Thoracic aorta endothelial cell (primary cell): Measurements from ENCODE around the gene APC2. TPM values are rescaled to one million over a fixed set of nuclear protein-coding genes. Genes with fewer than 3 reads are reported as not detected.

Experiments
- total RNA-seq: library from RNA; depleted of rRNA; stranded (reverse); fragments of >200 nt; gene quantifications from 2 replicates; pipeline ENCODE4 v1.2.3, GENCODE V29; 2012

The APC2 gene, protein sequence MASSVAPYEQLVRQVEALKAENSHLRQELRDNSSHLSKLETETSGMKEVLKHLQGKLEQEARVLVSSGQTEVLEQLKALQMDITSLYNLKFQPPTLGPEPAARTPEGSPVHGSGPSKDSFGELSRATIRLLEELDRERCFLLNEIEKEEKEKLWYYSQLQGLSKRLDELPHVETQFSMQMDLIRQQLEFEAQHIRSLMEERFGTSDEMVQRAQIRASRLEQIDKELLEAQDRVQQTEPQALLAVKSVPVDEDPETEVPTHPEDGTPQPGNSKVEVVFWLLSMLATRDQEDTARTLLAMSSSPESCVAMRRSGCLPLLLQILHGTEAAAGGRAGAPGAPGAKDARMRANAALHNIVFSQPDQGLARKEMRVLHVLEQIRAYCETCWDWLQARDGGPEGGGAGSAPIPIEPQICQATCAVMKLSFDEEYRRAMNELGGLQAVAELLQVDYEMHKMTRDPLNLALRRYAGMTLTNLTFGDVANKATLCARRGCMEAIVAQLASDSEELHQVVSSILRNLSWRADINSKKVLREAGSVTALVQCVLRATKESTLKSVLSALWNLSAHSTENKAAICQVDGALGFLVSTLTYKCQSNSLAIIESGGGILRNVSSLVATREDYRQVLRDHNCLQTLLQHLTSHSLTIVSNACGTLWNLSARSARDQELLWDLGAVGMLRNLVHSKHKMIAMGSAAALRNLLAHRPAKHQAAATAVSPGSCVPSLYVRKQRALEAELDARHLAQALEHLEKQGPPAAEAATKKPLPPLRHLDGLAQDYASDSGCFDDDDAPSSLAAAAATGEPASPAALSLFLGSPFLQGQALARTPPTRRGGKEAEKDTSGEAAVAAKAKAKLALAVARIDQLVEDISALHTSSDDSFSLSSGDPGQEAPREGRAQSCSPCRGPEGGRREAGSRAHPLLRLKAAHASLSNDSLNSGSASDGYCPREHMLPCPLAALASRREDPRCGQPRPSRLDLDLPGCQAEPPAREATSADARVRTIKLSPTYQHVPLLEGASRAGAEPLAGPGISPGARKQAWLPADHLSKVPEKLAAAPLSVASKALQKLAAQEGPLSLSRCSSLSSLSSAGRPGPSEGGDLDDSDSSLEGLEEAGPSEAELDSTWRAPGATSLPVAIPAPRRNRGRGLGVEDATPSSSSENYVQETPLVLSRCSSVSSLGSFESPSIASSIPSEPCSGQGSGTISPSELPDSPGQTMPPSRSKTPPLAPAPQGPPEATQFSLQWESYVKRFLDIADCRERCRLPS (N-terminal part only)
- total RNA-seq: 0.07 and 0.13 TPM in 2 replicates

GRCh38 chr19:1449467-1450442, at the start of gene APC2:
Gene APC2 (plus strand): TSS chr19:1450121. CDS start chr19:1453002, 2,881 bp downstream.

GRCh38 chr19:1401138-1401888, 48.6 kb upstream of the APC2 start, which contains the start of gene GAMT:
Gene GAMT (minus strand): TSS chr19:1401542. CDS start chr19:1401476, 66 bp downstream.

DNA sequence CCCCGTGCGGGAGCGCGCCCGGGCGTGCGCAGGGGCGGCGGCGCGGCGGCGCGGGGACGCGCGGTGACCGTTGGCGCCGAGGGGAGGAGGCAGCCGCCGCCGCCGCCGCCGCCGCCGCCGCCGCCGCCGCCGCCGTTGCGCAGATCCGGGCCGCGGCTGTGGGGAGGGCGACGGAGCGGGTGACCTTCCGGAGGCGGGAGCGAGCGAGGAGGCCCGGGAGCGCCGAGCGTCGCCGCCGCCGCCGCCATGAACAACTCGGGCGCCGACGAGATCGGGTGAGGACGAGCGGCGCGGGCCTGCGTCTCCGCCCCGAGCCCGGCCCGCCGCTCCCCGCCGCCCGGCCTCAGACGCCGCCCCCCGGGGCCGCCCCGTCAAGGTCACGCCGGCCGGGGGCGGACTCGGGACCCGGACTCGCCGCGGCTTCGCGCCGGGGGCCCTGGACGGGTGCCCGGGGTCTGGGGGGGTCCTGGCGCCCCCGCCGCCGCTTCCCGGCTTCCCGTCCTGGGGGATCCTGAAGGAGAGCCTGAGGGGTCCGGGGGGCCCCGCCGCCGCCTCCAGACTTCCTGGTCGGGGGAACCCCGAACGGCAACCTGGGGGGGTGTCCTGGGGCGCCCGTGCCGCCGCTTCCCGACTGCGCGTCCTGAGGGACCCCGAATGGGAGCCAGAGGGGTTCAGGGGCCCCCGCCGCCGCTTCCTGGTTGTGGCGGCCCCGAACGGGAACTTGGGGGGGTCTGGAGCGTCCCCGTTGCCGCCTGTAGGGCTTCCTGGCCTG, 42.2 kb upstream of the APC2 start, which contains the start of gene DAZAP1:
Gene DAZAP1, plus strand, starts transcription at position 59 of the 772 bp plus-strand sequence. Its CDS starts 188 bp downstream, at position 247.

GRCh38 chr19:1438035-1438932, 11.6 kb upstream of the APC2 start, which contains the start of gene RPS15:
Gene RPS15 (plus strand): TSS chr19:1438396. CDS start chr19:1438426, 30 bp downstream.

DNA sequence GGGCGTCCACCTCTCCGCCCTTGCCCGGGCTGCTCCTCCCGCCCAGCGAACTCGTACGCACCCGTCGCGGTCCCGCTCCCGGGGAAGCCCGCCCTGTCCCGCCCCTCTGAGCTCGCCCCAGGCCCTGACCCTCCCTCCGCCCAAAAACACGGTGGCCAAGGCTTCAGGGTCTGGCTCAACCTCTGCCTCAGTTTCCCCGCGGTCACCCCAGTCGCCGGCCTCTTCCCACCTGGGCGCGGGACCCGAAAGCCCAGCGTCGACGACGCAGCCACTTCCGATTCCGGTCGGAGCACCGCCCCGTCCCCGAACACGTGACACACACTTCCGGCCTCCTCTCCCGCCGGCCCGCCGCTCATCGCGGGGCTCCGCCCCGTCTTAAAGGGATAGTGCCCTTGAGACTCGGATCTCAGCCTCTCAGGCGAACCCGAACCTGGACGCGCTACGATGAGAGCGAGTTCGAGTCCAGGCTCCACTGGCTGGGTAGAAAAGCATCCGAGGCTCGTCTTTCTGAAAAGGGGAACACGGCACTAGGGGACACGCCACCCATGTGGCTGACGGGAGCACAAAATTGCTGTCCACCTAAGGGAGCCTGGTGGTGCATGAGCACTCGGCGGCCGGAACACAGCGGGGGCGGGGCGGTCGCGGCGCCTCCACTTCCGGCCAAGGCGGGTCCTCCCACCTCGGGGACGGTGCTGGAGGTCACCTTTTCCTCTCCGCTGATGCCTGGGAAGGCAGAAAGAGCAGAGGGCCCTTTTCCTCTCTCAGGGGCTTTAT, 29.2 kb downstream of the APC2 start, which contains the start of gene C19orf25:
Gene C19orf25, minus strand, starts transcription at position 282 of the 774 bp plus-strand sequence. CDS start 312 bp downstream, outside the sequence.

GRCh38 chr19:1490311-1491113, 40.6 kb downstream of the APC2 start, which contains the start of gene PCSK4:
Gene PCSK4 (minus strand): TSS chr19:1490350. CDS start chr19:1490346, 4 bp downstream.

GRCh38 chr19:1491114-1491848, 41.4 kb downstream of the APC2 start, which contains the start of gene REEP6:
Gene REEP6 (plus strand): TSS chr19:1491181. CDS start chr19:1491270, 89 bp downstream.

GRCh38 chr19:1512671-1513498, 63.0 kb downstream of the APC2 start, which contains the start of gene ADAMTSL5:
Gene ADAMTSL5 (minus strand): TSS chr19:1513019. CDS start chr19:1510943, 2,076 bp downstream.

Other genes starting within 250 kb of the APC2 start
- gene STK11, start 244.3 kb upstream of the APC2 start, total RNA-seq: 68.5 and 75.7 TPM in 2 replicates
- gene CBARP, start 212.1 kb upstream of the APC2 start, total RNA-seq: 3.1 and 3.8 TPM in 2 replicates
- gene ATP5F1D, start 208.4 kb upstream of the APC2 start, total RNA-seq: 21.3 and 23.3 TPM in 2 replicates
- gene MIDN, start 201.5 kb upstream of the APC2 start, total RNA-seq: 20.2 and 22.2 TPM in 2 replicates
- 129 and 154 TPM in 2 replicates for gene CIRBP, start 180.8 kb upstream of the APC2 start, total RNA-seq
- 25.6 and 30.5 TPM in 2 replicates for gene FAM174C, start 174.6 kb upstream of the APC2 start, total RNA-seq
- 0.27 TPM in 1 of 2 replicates, not detected in the other for gene EFNA2, start 164.2 kb upstream of the APC2 start, total RNA-seq
- 48.8 and 60.9 TPM in 2 replicates for gene NDUFS7, start 66.2 kb upstream of the APC2 start, total RNA-seq
- gene GAMT, start 48.6 kb upstream of the APC2 start, total RNA-seq: 15.6 and 15.7 TPM in 2 replicates
- gene DAZAP1, start 42.5 kb upstream of the APC2 start, total RNA-seq: 66.4 and 95.1 TPM in 2 replicates
- 638 and 737 TPM in 2 replicates for gene RPS15, start 11.7 kb upstream of the APC2 start, total RNA-seq
- gene C19orf25, start 29.1 kb downstream of the APC2 start, total RNA-seq: 14.0 and 17.9 TPM in 2 replicates
- gene PCSK4, start 40.2 kb downstream of the APC2 start, total RNA-seq: 1.1 and 1.3 TPM in 2 replicates
- gene REEP6, start 41.1 kb downstream of the APC2 start, total RNA-seq: 0.57 and 1.1 TPM in 2 replicates
- gene ADAMTSL5, start 62.9 kb downstream of the APC2 start, total RNA-seq: 0.22 and 0.53 TPM in 2 replicates
- not detected in 2 replicates for gene PLK5, start 74.0 kb downstream of the APC2 start, total RNA-seq
- 57.1 and 62.6 TPM in 2 replicates for gene MEX3D, start 118.2 kb downstream of the APC2 start, total RNA-seq
- gene MBD3, start 142.7 kb downstream of the APC2 start, total RNA-seq: 78.7 and 86.2 TPM in 2 replicates
- gene UQCR11, start 155.3 kb downstream of the APC2 start, total RNA-seq: 32.0 and 34.7 TPM in 2 replicates
- gene TCF3, start 202.5 kb downstream of the APC2 start, total RNA-seq: 94.9 and 154 TPM in 2 replicates